Fibroblast of villous mesenchyme (primary cell): ENCODE data around the gene TOPAZ1. TPM values are rescaled to one million over a fixed set of nuclear protein-coding genes. Genes with fewer than 3 reads are reported as not detected.

Source experiments
- DNase-seq: peaks from one replicate; pipeline ENCODE4 v3.0.0-alpha.2; 2010; ENCODE audit warnings: low read depth
- H3K4me3 ChIP-seq: 2 replicates; pipeline ENCODE4 v1.5.1; 2011; ENCODE audit warnings: low read depth, mild to moderate bottlenecking, low read length
- total RNA-seq: library from RNA; depleted of rRNA; stranded (reverse); fragments of >200 nt; gene quantifications from 2 replicates; pipeline ENCODE4 v1.2.3, GENCODE V29; 2012
- TF ChIP-seq, protein P1 (sequence below): IDR thresholded peaks from 2 replicates; pipeline ENCODE4 v1.5.1; 2012; ENCODE audit warnings: low read depth, mild to moderate bottlenecking, low read length; ENCODE audit not compliant: insufficient read depth

The TOPAZ1 gene
- total RNA-seq, 1 donor: not detected

DNA sequence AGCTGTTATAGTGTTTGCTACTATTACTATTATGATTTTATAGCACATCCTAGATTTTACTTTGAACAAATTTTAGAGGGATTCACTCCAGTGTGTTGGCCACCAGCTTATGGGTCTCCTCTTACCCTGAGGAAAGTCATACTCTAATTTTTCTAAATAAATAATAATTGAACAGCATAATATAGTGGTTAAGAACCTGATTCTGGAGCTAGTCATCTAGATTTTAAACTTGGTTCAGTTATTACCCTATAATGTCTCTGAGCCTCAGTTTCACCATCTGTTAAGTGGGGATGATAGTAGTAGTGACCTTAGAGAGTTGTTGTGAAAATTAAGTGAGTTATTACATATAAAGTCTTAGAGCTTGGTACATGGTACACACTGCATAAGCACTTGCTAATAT lies 30.7 kb upstream of the TOPAZ1 start:
- TF ChIP-seq, protein P1, sequence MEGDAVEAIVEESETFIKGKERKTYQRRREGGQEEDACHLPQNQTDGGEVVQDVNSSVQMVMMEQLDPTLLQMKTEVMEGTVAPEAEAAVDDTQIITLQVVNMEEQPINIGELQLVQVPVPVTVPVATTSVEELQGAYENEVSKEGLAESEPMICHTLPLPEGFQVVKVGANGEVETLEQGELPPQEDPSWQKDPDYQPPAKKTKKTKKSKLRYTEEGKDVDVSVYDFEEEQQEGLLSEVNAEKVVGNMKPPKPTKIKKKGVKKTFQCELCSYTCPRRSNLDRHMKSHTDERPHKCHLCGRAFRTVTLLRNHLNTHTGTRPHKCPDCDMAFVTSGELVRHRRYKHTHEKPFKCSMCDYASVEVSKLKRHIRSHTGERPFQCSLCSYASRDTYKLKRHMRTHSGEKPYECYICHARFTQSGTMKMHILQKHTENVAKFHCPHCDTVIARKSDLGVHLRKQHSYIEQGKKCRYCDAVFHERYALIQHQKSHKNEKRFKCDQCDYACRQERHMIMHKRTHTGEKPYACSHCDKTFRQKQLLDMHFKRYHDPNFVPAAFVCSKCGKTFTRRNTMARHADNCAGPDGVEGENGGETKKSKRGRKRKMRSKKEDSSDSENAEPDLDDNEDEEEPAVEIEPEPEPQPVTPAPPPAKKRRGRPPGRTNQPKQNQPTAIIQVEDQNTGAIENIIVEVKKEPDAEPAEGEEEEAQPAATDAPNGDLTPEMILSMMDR: no peak
- no peak overlapping the region for H3K4me3 ChIP-seq
- no peak for DNase-seq

DNA sequence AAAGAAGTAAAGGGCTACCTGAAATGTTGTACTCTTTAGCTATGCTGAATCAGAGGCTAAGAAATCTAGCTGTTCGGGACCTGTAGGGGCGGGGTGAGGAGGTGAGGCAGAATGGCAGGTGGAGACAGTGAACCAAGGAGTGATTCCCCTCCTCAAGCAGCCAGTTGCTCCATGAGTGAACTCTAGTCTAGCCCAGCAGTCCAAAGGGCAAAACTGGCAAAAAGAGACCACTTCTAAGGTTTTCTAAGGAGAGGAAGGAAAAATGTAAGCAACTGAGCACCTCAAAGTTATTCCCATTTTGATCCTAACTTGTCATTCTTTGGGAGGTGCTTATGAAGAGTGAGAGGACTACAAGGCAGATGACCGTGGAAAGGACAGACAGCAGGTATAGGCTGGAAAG lies 19.3 kb upstream of the TOPAZ1 start:
- TF ChIP-seq, protein P1: no peak
- H3K4me3 ChIP-seq: no peak overlapping the region
- DNase-seq: no peak

DNA sequence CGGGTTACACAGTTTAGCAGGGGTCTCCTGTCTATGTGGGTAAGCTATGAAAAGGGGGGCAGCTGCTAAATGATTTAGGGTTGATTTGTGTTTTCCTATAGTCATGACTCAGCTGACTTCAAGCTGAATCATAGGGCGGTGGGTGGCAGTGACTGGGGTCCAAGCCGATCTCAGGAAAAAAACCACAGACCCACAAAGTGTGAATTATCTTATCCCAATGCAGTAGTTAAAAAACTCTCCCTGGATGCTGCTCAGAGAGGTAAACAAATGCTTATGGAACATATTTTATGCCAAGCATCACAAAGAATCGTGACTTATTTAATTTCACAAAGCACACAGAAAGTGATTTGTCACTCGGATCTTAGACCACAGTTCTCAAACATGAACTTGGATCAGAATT lies 18.4 kb upstream of the TOPAZ1 start:
- no peak overlapping the region for H3K4me3 ChIP-seq
- no peak for DNase-seq
- TF ChIP-seq, protein P1: no peak

DNA sequence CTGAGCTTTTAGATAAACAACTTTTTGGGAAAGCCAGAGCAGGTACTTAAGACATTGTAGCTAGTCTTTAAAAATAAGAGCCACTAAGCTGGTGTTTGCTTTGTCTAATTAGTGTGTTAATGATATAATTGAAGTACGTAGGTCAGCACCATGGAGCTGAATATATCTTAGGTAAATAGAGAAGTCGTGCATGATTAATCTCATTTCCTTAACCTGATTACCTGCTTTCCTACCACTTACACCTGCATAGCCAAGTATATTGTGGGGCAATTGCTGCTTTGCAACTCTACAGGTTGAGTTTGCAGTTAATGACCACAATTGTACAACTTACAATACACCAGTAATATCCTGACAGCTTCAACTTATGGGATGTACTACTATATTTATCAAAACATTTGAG lies 17.6 kb upstream of the TOPAZ1 start:
- TF ChIP-seq, protein P1: no peak
- H3K4me3 ChIP-seq: no peak overlapping the region

DNA sequence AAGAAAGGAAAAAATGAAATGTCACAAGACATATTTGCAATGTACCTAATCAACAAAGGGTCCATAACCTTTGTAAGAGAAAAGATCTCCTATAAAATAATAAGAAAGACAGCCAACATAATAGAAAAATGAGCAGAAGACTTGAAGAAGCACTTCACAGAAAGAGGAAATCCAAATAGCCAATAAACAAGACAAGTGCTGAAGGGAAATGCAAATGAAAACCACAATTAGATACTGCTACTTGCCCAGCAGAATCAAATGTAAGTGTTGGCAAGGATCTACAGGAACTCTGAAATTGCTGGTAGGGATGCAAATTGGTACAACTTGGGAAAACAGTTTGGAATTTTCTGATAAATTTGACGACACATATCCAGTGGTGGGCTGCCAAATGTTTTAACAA lies 15.1 kb upstream of the TOPAZ1 start:
- no peak overlapping the region for H3K4me3 ChIP-seq
- DNase-seq: no peak
- TF ChIP-seq, protein P1: no peak

More for the DNA sequence above, 17.6 kb upstream of the TOPAZ1 start:
- no peak for DNase-seq

DNA sequence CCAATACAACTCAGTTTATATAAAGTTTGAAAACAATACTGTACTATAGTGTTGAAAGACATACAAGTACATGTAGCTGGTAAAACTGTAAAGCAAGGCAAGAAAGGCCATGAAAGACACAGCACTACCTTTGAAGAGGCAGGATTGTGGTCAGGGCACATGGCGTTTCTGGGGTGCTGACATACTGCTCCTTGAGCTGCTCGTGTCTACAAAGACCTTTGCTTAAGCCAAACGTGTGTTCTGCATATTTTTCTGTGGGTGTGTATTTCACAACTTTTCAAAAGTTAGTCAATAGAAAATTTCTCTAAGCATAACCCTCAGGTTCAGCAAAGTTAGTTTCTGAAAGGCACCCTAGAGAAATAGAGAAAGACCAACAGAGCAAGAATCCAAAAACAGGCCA lies 14.1 kb upstream of the TOPAZ1 start:
- no peak for DNase-seq
- TF ChIP-seq, protein P1: no peak
- H3K4me3 ChIP-seq: no peak overlapping the region

DNA sequence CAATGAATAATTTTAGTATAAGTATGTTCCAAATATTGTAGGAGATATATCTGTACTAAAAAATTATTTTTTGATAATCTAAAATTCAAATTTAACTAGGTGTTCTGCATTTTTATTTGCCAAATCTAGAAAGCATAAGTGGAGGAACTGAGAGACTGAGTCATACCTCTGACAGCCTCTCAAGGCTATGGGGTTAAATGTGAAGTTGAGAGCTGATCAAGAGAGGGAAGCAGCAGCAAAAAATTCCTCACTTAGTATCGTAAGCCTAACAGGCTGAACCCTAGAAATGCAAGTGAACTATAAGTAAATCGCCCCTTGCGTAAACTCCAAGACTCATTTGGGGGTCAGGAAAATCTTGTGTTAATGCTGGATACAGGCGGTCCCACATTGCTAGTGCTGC lies 12.8 kb upstream of the TOPAZ1 start:
- no peak overlapping the region for H3K4me3 ChIP-seq
- TF ChIP-seq, protein P1: no peak
- no peak for DNase-seq
